Fibroblast of lung (primary cell): Measurements from ENCODE around the gene FGF18. TPM values are rescaled to one million over a fixed set of nuclear protein-coding genes. Genes with fewer than 3 reads are reported as not detected.

Experiments used
- DNase-seq, 2 donors: peaks; one replicate each; pipeline versions ENCODE4 v3.0.0 to v3.0.0-alpha.2; 2010; ENCODE audit warnings: low read depth in 2 of 2
- H2AFZ ChIP-seq: 2 replicates; pipeline ENCODE4 v1.5.1; 2012; ENCODE audit warnings: low read length, control low read depth, inconsistent platforms
- H3K27ac ChIP-seq: 2 replicates; pipeline ENCODE4 v1.5.1; 2011; ENCODE audit warnings: low read length, control low read depth; ENCODE audit not compliant: insufficient read depth
- H3K27me3 ChIP-seq: 2 replicates; pipeline ENCODE4 v1.5.1; 2011; ENCODE audit warnings: mild to moderate bottlenecking, low read length; ENCODE audit not compliant: control insufficient read depth, insufficient read depth
- H3K36me3 ChIP-seq: 2 replicates; pipeline ENCODE4 v1.5.1; 2011; ENCODE audit warnings: low read length; ENCODE audit not compliant: control insufficient read depth, insufficient read depth
- H3K4me1 ChIP-seq: 2 replicates; pipeline ENCODE4 v1.5.1; 2011; ENCODE audit warnings: low read length; ENCODE audit not compliant: control insufficient read depth, insufficient read depth; ENCODE audit errors: extremely low read depth
- H3K4me2 ChIP-seq: 2 replicates; pipeline ENCODE4 v1.5.1; 2011; ENCODE audit warnings: low read length, control low read depth; ENCODE audit not compliant: insufficient read depth; ENCODE audit errors: extremely low read depth
- H3K4me3 ChIP-seq, 4 experiments: fragments of 200-600 bp in 1 of 4; sonication (generic) in 1 of 4; replicated peaks in 1 of 4; 2 replicates each; pipeline ENCODE4 v1.5.1; 2011 to 2016; ENCODE audit warnings: low read length in 4 of 4, low read depth in 3 of 4, mild to moderate bottlenecking in 3 of 4, control low read depth in 2 of 4, inconsistent platforms in 1 of 4, mixed read lengths in 1 of 4; ENCODE audit not compliant: insufficient read depth in 1 of 4; ENCODE audit errors: control extremely low read depth in 1 of 4
- H3K79me2 ChIP-seq: 2 replicates; pipeline ENCODE4 v1.5.1; 2012; ENCODE audit warnings: mild to moderate bottlenecking, low read length, inconsistent platforms; ENCODE audit not compliant: control insufficient read depth, insufficient read depth
- H3K9ac ChIP-seq: 2 replicates; pipeline ENCODE4 v1.5.1; 2011; ENCODE audit warnings: mild to moderate bottlenecking, low read length, control low read depth; ENCODE audit not compliant: insufficient read depth
- H3K9me3 ChIP-seq: 2 replicates; pipeline ENCODE4 v1.5.1; 2012; ENCODE audit warnings: low read depth, low read length; ENCODE audit not compliant: control insufficient read depth, insufficient read depth
- H4K20me1 ChIP-seq: 2 replicates; pipeline ENCODE4 v1.5.1; 2011; ENCODE audit warnings: low read length; ENCODE audit not compliant: control insufficient read depth, insufficient read depth; ENCODE audit errors: extremely low read depth
- EZH2 ChIP-seq: IDR thresholded peaks from 2 replicates; pipeline ENCODE4 v1.5.1; 2012; ENCODE audit warnings: low read length, control low read depth, mild to moderate bottlenecking; ENCODE audit errors: missing control alignments
- polyA plus RNA-seq, 2 donors: library from polyadenylated mRNA; depleted of rRNA in 1 of 2; stranded (reverse) in 1 of 2; unstranded in 1 of 2; fragments of >200 nt; gene quantifications; 2 replicates each; pipeline ENCODE4 v1.2.1, GENCODE V29; 2011 to 2012; ENCODE audit warnings: missing spikeins in 1 of 2
- total RNA-seq: library from RNA; depleted of rRNA; stranded (reverse); fragments of >200 nt; gene quantifications from 2 replicates; pipeline ENCODE4 v1.2.1, GENCODE V29; 2014
- TF ChIP-seq, protein P1 (sequence below), 2 donors: IDR thresholded peaks in 1 of 2; conservative IDR thresholded peaks in 1 of 2; 1 replicate in 1 of 2; 2 replicates in 1 of 2; pipeline ENCODE4 v1.5.1; 2011 to 2012; ENCODE audit warnings: low read length in 2 of 2, control low read depth in 1 of 2, inconsistent platforms in 1 of 2, low read depth in 1 of 2, mild to moderate bottlenecking in 1 of 2

The FGF18 gene
- total and polyA plus RNA-seq, 2 donors (not counting 1 experiment from before 2014, with no cell fraction given): 0.33 to 19.3 TPM

DNA sequence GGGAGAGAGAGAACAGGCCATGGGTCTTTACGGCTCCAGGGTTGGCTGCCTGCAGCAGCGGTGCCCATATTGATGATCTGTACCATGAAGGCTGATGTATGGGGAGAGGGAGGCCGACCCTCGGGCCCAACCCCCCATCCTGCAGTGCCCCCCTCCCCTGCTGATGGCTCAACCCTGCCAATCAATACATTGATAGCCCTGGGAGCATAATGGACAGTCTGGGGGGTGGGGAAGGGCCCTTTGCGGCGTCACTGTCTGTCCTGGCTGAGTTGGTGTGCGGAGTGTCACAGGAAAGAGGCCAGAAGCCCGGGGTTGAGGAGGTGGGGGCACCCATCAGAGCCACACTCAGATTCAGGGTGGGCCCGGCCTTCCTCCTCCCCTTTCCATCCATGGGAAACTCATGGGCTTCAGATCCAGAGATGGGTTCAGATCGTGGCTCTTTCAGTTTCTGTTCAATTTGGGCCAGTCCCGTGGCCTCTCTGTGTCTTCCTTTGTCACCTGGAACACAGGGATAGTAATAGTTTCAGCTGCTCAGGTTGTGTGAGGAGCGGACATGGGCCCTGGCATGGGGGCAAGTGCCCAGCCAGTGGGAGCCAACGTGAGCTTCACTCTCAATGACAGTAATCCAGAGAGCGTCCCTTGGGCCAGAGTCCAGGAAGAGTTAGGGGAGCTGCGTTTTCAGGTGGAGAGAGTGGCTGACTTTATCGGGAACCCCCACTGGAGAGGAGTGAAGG is 9.5 kb downstream of the FGF18 start:
- DNase-seq: no peak
- Histone ChIP-seq H3K9me3 (no peaks in the 10 kb centered on the region), H3K9ac (no peak overlapping the region), H2AFZ (no peak overlapping the region), H3K27ac (no peak overlapping the region), H3K4me1 (no peaks in the 10 kb centered on the region), H3K36me3 (no peaks in the 10 kb centered on the region), H3K4me3 (no peak overlapping the region), H4K20me1 (no peaks in the 10 kb centered on the region), H3K79me2 (no peaks in the 10 kb centered on the region), H3K4me2 (no peak overlapping the region), H3K27me3 (no peaks in the 10 kb centered on the region)
- TF ChIP-seq, protein P1, sequence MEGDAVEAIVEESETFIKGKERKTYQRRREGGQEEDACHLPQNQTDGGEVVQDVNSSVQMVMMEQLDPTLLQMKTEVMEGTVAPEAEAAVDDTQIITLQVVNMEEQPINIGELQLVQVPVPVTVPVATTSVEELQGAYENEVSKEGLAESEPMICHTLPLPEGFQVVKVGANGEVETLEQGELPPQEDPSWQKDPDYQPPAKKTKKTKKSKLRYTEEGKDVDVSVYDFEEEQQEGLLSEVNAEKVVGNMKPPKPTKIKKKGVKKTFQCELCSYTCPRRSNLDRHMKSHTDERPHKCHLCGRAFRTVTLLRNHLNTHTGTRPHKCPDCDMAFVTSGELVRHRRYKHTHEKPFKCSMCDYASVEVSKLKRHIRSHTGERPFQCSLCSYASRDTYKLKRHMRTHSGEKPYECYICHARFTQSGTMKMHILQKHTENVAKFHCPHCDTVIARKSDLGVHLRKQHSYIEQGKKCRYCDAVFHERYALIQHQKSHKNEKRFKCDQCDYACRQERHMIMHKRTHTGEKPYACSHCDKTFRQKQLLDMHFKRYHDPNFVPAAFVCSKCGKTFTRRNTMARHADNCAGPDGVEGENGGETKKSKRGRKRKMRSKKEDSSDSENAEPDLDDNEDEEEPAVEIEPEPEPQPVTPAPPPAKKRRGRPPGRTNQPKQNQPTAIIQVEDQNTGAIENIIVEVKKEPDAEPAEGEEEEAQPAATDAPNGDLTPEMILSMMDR (conservative IDR thresholded peaks at IDR 0.05 in 1 of 2, IDR thresholded peaks at IDR 0.05 in 1 of 2; ENCODE audit: low read depth in 1 of 2, low read length in 2 of 2): no peak
- no peak for TF ChIP-seq EZH2

DNA sequence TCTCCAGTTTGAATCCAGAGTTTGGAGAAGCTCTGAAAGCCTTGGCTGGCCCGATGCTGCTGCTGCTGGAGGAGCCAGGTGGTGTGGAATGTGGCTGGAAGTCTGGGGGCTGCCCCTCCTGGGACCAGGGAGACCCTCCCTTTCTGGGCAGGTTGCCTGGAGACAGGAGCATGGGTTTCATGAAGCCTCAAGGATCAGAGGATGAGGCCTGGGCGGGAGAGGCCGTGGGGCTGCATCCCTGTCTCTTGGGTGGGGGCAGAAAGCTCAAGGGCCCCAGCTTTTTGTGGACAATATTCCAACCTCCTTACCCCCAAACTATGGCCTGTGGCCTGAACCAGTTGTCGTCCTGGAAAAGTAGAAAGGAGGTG is 10.1 kb downstream of the FGF18 start:
- Histone ChIP-seq H3K4me2 (no peak overlapping the region), H2AFZ (no peak overlapping the region), H3K9me3 (no peaks in the 10 kb centered on the region), H3K9ac (no peak overlapping the region), H3K4me1 (no peaks in the 10 kb centered on the region), H3K27me3 (no peaks in the 10 kb centered on the region), H3K79me2 (no peaks in the 10 kb centered on the region), H3K27ac (no peak overlapping the region), H3K36me3 (no peaks in the 10 kb centered on the region), H4K20me1 (no peaks in the 10 kb centered on the region), H3K4me3 (no peak overlapping the region)
- DNase-seq: no peak
- no peak for TF ChIP-seq EZH2
- TF ChIP-seq, protein P1 (conservative IDR thresholded peaks at IDR 0.05 in 1 of 2, IDR thresholded peaks at IDR 0.05 in 1 of 2; ENCODE audit: low read depth in 1 of 2, low read length in 2 of 2): no peak

GRCh38 chr5:171431251-171431777 is 11.9 kb downstream of the FGF18 start:
- H3K9ac ChIP-seq: no peak overlapping the region
- no peak overlapping the region for H2AFZ ChIP-seq
- H3K4me3 ChIP-seq: no peak overlapping the region
- no peak overlapping the region for H3K27ac ChIP-seq
- DNase-seq: no peak
- no peaks in the 10 kb centered on the region for H3K9me3 ChIP-seq
- H3K79me2 ChIP-seq: no peaks in the 10 kb centered on the region
- no peaks in the 10 kb centered on the region for H3K27me3 ChIP-seq
- H3K4me2 ChIP-seq: no peak overlapping the region
- H3K4me1 ChIP-seq: no peaks in the 10 kb centered on the region
- no peaks in the 10 kb centered on the region for H3K36me3 ChIP-seq
- H4K20me1 ChIP-seq: no peaks in the 10 kb centered on the region
- TF ChIP-seq, protein P1 (conservative IDR thresholded peaks at IDR 0.05 in 1 of 2, IDR thresholded peaks at IDR 0.05 in 1 of 2; ENCODE audit: low read depth in 1 of 2, low read length in 2 of 2): no peak
- no peak for TF ChIP-seq EZH2
